ENCODE data around the gene SORCS3. TPM values are rescaled to one million over a fixed set of nuclear protein-coding genes. Genes with fewer than 3 reads are reported as not detected.
A peak's percentile ranks its signal among the peaks of the same experiment; 100 is the strongest.

The SORCS3 gene
- total RNA-seq, 6 experiments from 2014 or later = not detected

GRCh38 chr10:104811166-104811565 lies 170.1 kb downstream of the SORCS3 start:
- Histone ChIP-seq H3K27me3 (no peaks in the 10 kb centered on the region), H3K27ac (no peak overlapping the region), H3K9me3 (no peaks in the 10 kb centered on the region), H3K36me3 (no peaks in the 10 kb centered on the region), H3K4me1 (no peaks in the 10 kb centered on the region), H3K4me3 (no peak overlapping the region)
- intact Hi-C loops (cut with DNase I) = no loop called here
- no peak for ATAC-seq
- WGBS (ENCODE audit: insufficient coverage, low coverage, low lambda C conversion rate, missing lambda C conversion rate) = 53% methylated on average over 1 of the region's 1 CpG
- DNase-seq = no peak
- no peak for TF ChIP-seq POLR2A (IDR thresholded peaks at IDR 0.05)

GRCh38 chr10:104816501-104816900 lies 175.4 kb downstream of the SORCS3 start:
- Histone ChIP-seq H3K9me3 (no peaks in the 10 kb centered on the region), H3K27me3 (no peaks in the 10 kb centered on the region), H3K4me3 (no peak overlapping the region), H3K36me3 (no peaks in the 10 kb centered on the region), H3K4me1 (no peaks in the 10 kb centered on the region), H3K27ac (no peak overlapping the region)
- TF ChIP-seq CTCF (IDR thresholded peaks at IDR 0.05) (no peak), POLR2A (IDR thresholded peaks at IDR 0.05) (no peak)
- intact Hi-C loops (cut with DNase I) = no loop called here
- WGBS (ENCODE audit: insufficient coverage, low coverage, low lambda C conversion rate, missing lambda C conversion rate) = 42% methylated on average over 2 of the region's 2 CpGs
- DNase-seq (no peak), ATAC-seq (no peak)

GRCh38 chr10:104819731-104820130 lies 178.6 kb downstream of the SORCS3 start:
- H3K27me3 ChIP-seq = no peaks in the 10 kb centered on the region
- intact Hi-C loops (cut with DNase I) = no loop called here
- 27% methylated on average over 2 of the region's 2 CpGs for WGBS (ENCODE audit: insufficient coverage, low coverage, low lambda C conversion rate, missing lambda C conversion rate)
- no peaks in the 10 kb centered on the region for H3K9me3 ChIP-seq
- H3K4me1 ChIP-seq = no peaks in the 10 kb centered on the region
- no peaks in the 10 kb centered on the region for H3K36me3 ChIP-seq
- TF ChIP-seq CTCF (IDR thresholded peaks at IDR 0.05) = no peak
- no peak for TF ChIP-seq POLR2A (IDR thresholded peaks at IDR 0.05)
- H3K4me3 ChIP-seq = no peak overlapping the region
- DNase-seq (no peak), ATAC-seq (no peak)
- no peak overlapping the region for H3K27ac ChIP-seq

GRCh38 chr10:104822088-104822487 lies 181.0 kb downstream of the SORCS3 start:
- intact Hi-C loops (cut with DNase I) = no loop called here
- DNase-seq = no peak
- Histone ChIP-seq H3K4me1 (no peaks in the 10 kb centered on the region), H3K9me3 (no peaks in the 10 kb centered on the region), H3K4me3 (no peak overlapping the region), H3K27me3 (no peaks in the 10 kb centered on the region), H3K36me3 (no peaks in the 10 kb centered on the region), H3K27ac (no peak overlapping the region)
- no peak for TF ChIP-seq CTCF (IDR thresholded peaks at IDR 0.05)
- no peak for TF ChIP-seq POLR2A (IDR thresholded peaks at IDR 0.05)
- 30% methylated on average over 3 of the region's 3 CpGs for WGBS (ENCODE audit: insufficient coverage, low coverage, low lambda C conversion rate, missing lambda C conversion rate)
- no peak for ATAC-seq

GRCh38 chr10:104824380-104825006 lies 183.4 kb downstream of the SORCS3 start:
- peak in 2 of 4 donors; percentile 55 to 57 for ATAC-seq
- WGBS (ENCODE audit: insufficient coverage, low coverage, low lambda C conversion rate, missing lambda C conversion rate) = 13% methylated on average over 4 of the region's 6 CpGs
- Histone ChIP-seq H3K4me1 (no peaks in the 10 kb centered on the region), H3K27ac (no peak overlapping the region), H3K27me3 (no peaks in the 10 kb centered on the region), H3K4me3 (no peak overlapping the region), H3K36me3 (no peaks in the 10 kb centered on the region), H3K9me3 (no peaks in the 10 kb centered on the region)
- no peak for TF ChIP-seq CTCF (IDR thresholded peaks at IDR 0.05)
- TF ChIP-seq POLR2A (IDR thresholded peaks at IDR 0.05) = no peak
- peak in 1 of 3 donors; percentile 53 for DNase-seq
- intact Hi-C loops (cut with DNase I) = no loop called here

Measured in right lobe of liver (tissue), 6 donors.